OCI-LY7 (cell line): ENCODE results near the gene DLX5. TPM values are rescaled to one million over a fixed set of nuclear protein-coding genes. Genes with fewer than 3 reads are reported as not detected.

Experiments
- BruUV-seq: library from RNA; stranded (reverse); fragments of 400-500 nt; replicated peaks from 2 replicates; lab custom pipeline; 2021; lab: Mats Ljungman, UMichigan
- CTCF ChIA-PET: fragments of 300-600 bp; sonication (Branson Sonifier 250); formaldehyde crosslinking; loops from one replicate; lab custom pipeline; 2022; ENCODE audit warnings: antibody characterized with exemption; ENCODE audit not compliant: unreplicated experiment; lab: Charles Lee
- POLR2A ChIA-PET: fragments of 300-600 bp; sonication (Branson Sonifier 250); formaldehyde crosslinking; loops from one replicate; lab custom pipeline; 2022; ENCODE audit warnings: antibody characterized with exemption; lab: Charles Lee
- DNase-seq: peaks from one replicate; pipeline ENCODE4 v3.0.0-alpha.2; 2015; ENCODE audit warnings: low spot score
- H2AFZ ChIP-seq: fragments of 200-600 bp; sonication (generic), shearing (Covaris generic); 2 replicates; pipeline ENCODE4 v1.6.1; 2014; ENCODE audit warnings: mild to moderate bottlenecking, antibody characterized with exemption, low read length, moderate library complexity
- H3K27ac ChIP-seq: fragments of 200-600 bp; sonication (generic); 2 replicates; pipeline ENCODE4 v1.5.1; 2014; ENCODE audit warnings: mixed run types, low read depth, mild to moderate bottlenecking, moderate library complexity, low read length, inconsistent platforms; ENCODE audit not compliant: poor library complexity, severe bottlenecking
- H3K36me3 ChIP-seq: fragments of 200-600 bp; sonication (generic); 2 replicates; pipeline ENCODE4 v1.6.1; 2014; ENCODE audit warnings: mild to moderate bottlenecking, antibody characterized with exemption, low read length, moderate library complexity, mixed read lengths; ENCODE audit not compliant: insufficient read depth
- H3K4me1 ChIP-seq: fragments of 200-600 bp; sonication (generic); 2 replicates; pipeline ENCODE4 v1.5.1; 2014; ENCODE audit warnings: mild to moderate bottlenecking, low read length; ENCODE audit not compliant: insufficient read depth, poor library complexity, severe bottlenecking
- H3K4me2 ChIP-seq: fragments of 200-600 bp; sonication (generic); 2 replicates; pipeline ENCODE4 v1.6.1; 2014; ENCODE audit warnings: mild to moderate bottlenecking, low read length
- H3K4me3 ChIP-seq: fragments of 200-600 bp; sonication (generic); 2 replicates; pipeline ENCODE4 v1.5.1; 2014; ENCODE audit warnings: mild to moderate bottlenecking, low read depth, low read length; ENCODE audit not compliant: poor library complexity, severe bottlenecking
- H3K79me2 ChIP-seq: fragments of 200-600 bp; sonication (generic); 2 replicates; pipeline ENCODE4 v1.6.1; 2016; ENCODE audit warnings: low read depth, mild to moderate bottlenecking, low read length, moderate library complexity, mixed read lengths; ENCODE audit not compliant: insufficient read depth
- H3K9me2 ChIP-seq: fragments of 200-600 bp; sonication (generic); 2 replicates; pipeline ENCODE4 v1.6.1; 2016; ENCODE audit warnings: mild to moderate bottlenecking, low read length, mixed read lengths; ENCODE audit not compliant: insufficient read depth
- H3K9me3 ChIP-seq: fragments of 200-600 bp; sonication (generic); 2 replicates; pipeline ENCODE4 v1.6.1; 2014; ENCODE audit warnings: mild to moderate bottlenecking, mixed run types, low read length, mixed read lengths
- H4K20me1 ChIP-seq: fragments of 200-600 bp; sonication (generic); 2 replicates; pipeline ENCODE4 v1.6.1; 2014; ENCODE audit warnings: mild to moderate bottlenecking, antibody characterized with exemption, low read length, moderate library complexity, mixed read lengths; ENCODE audit not compliant: insufficient read depth
- EZH2phosphoT487 ChIP-seq: fragments of 200-600 bp; sonication (generic); IDR thresholded peaks from 2 replicates; pipeline ENCODE4 v1.6.1; 2018; ENCODE audit warnings: low read depth, borderline replicate concordance, mild to moderate bottlenecking, mixed run types, antibody characterized with exemption, low read length, moderate library complexity, mixed read lengths
- intact Hi-C: fragments of 100-400 bp; cut with micrococcal nuclease; formaldehyde crosslinking; loops from one replicate; pipeline ENCODE4 v1.10.0; 2022; ENCODE audit not compliant: unreplicated experiment
- total RNA-seq, 2 experiments: library from RNA; depleted of rRNA in 1 of 2; stranded (reverse); fragments of >200 nt in 1 of 2; shearing (Covaris generic) in 1 of 2; gene quantifications; 2 replicates each; pipeline ENCODE4 v1.2.3, GENCODE V29; 2014 to 2022
- TF ChIP-seq, protein P1 (sequence below): fragments of 200-600 bp; sonication (generic); conservative IDR thresholded peaks from 2 replicates; pipeline ENCODE4 v1.5.1; 2014; ENCODE audit warnings: mild to moderate bottlenecking, antibody characterized with exemption, low read length, moderate library complexity, mixed read lengths

DLX5 gene
- total RNA-seq, 2 experiments from 2014 or later: not detected

DNA sequence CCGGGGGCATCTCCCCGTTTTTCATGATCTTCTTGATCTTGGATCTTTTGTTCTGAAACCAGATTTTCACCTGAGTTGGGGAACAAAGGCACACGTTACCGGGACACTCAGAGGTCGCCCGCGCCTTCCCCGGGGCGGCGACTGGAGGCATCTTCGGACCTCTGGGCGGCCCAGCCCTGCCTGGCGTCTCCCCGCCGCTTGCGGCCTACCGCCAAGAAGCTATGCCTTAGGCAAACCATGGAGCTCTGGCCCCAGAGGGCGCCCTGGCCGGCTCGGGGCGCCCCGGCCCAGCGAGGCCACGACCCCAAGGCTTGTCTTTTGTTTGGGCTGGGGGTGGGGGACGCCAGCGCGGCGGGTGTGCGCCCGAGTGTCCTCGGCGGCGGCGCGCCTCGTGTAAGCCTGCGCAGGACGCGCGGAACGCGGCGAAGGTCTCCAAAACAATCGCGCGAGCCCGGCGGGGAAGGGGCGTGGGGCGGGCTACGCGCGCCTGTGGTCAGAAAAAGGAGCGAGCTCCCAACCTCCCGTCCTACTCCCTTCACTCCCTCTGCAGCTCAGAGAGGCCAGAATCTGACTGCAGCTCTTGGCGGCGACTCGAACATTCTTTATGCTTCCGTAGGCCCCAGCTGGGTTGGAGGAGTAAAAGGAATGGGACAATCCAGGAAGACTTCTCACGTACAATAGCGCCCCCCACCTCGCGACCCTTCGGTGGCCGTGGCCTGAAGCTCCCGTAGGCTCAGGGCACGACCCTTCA is 3.5 kb downstream of the DLX5 start:
- H3K9me3 ChIP-seq: no peaks in the 10 kb centered on the region
- H3K4me1 ChIP-seq: no peaks in the 10 kb centered on the region
- no TSS peak for BruUV-seq
- intact Hi-C loops: no loop called here
- no peak overlapping the region for H3K4me3 ChIP-seq
- H3K36me3 ChIP-seq: no peaks in the 10 kb centered on the region
- H2AFZ ChIP-seq: no peak overlapping the region
- ChIA-PET CTCF (no interaction called here), POLR2A (no interaction called here)
- H3K79me2 ChIP-seq: no peaks in the 10 kb centered on the region
- no peak overlapping the region for H3K27ac ChIP-seq
- H3K4me2 ChIP-seq: no peak overlapping the region
- no peaks in the 10 kb centered on the region for H3K9me2 ChIP-seq
- no peaks in the 10 kb centered on the region for H4K20me1 ChIP-seq
- TF ChIP-seq, protein P1, sequence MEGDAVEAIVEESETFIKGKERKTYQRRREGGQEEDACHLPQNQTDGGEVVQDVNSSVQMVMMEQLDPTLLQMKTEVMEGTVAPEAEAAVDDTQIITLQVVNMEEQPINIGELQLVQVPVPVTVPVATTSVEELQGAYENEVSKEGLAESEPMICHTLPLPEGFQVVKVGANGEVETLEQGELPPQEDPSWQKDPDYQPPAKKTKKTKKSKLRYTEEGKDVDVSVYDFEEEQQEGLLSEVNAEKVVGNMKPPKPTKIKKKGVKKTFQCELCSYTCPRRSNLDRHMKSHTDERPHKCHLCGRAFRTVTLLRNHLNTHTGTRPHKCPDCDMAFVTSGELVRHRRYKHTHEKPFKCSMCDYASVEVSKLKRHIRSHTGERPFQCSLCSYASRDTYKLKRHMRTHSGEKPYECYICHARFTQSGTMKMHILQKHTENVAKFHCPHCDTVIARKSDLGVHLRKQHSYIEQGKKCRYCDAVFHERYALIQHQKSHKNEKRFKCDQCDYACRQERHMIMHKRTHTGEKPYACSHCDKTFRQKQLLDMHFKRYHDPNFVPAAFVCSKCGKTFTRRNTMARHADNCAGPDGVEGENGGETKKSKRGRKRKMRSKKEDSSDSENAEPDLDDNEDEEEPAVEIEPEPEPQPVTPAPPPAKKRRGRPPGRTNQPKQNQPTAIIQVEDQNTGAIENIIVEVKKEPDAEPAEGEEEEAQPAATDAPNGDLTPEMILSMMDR: no peak
- no peak for TF ChIP-seq EZH2phosphoT487
- no peak for DNase-seq

DNA sequence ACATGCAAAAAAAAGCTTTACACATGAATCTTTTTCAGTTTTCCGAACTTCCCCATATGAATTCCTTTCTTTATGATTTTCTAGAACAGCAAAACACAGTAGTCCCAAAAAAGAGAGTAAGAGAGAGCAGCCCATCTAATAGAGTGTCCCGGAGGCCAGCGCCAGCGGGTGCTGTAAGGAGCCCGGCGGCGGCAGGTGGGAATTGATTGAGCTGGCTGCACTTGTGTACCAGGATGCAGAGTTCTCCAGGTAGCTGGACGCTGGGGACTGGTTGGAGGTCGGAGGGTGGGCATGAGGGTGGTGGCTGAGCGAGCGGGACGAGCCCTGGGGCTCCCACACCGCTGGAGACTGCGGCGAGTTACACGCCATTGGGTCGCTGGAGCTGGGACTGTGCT is 4.0 kb downstream of the DLX5 start:
- no peaks in the 10 kb centered on the region for H3K79me2 ChIP-seq
- DNase-seq: no peak
- H3K4me2 ChIP-seq: no peak overlapping the region
- ChIA-PET CTCF (no interaction called here), POLR2A (no interaction called here)
- no peaks in the 10 kb centered on the region for H3K9me2 ChIP-seq
- H3K4me3 ChIP-seq: no peak overlapping the region
- intact Hi-C loops: no loop called here
- no peaks in the 10 kb centered on the region for H3K4me1 ChIP-seq
- H2AFZ ChIP-seq: no peak overlapping the region
- no peaks in the 10 kb centered on the region for H3K36me3 ChIP-seq
- H3K9me3 ChIP-seq: no peaks in the 10 kb centered on the region
- no peak overlapping the region for H3K27ac ChIP-seq
- no TSS peak for BruUV-seq
- TF ChIP-seq EZH2phosphoT487: no peak
- TF ChIP-seq, protein P1: no peak
- H4K20me1 ChIP-seq: no peaks in the 10 kb centered on the region

GRCh38 chr7:97019710-97020225 is 4.9 kb downstream of the DLX5 start:
- no peaks in the 10 kb centered on the region for H3K9me2 ChIP-seq
- no peaks in the 10 kb centered on the region for H3K79me2 ChIP-seq
- no peak overlapping the region for H3K4me2 ChIP-seq
- no peak for DNase-seq
- no peak overlapping the region for H3K4me3 ChIP-seq
- H3K9me3 ChIP-seq: no peaks in the 10 kb centered on the region
- POLR2A ChIA-PET: no interaction called here
- no peak overlapping the region for H2AFZ ChIP-seq
- no peaks in the 10 kb centered on the region for H3K4me1 ChIP-seq
- BruUV-seq: no TSS peak
- CTCF ChIA-PET: no interaction called here
- intact Hi-C loops: no loop called here
- H4K20me1 ChIP-seq: no peaks in the 10 kb centered on the region
- H3K36me3 ChIP-seq: no peaks in the 10 kb centered on the region
- H3K27ac ChIP-seq: no peak overlapping the region
- TF ChIP-seq, protein P1: no peak
- TF ChIP-seq EZH2phosphoT487: no peak
